DOHH2 (cell line): ENCODE data around the gene KCNJ4.

Source experiments
- H3F3A ChIP-seq: fragments of 200-600 bp; sonication (generic), shearing (Covaris generic); 2 replicates; pipeline ENCODE4 v1.6.0; 2016; ENCODE audit warnings: antibody characterized with exemption, mild to moderate bottlenecking; ENCODE audit not compliant: control insufficient read depth, insufficient read depth
- H3K27ac ChIP-seq: fragments of 200-600 bp; sonication (generic); 2 replicates; pipeline ENCODE4 v1.5.1; 2014; ENCODE audit warnings: low read depth, mild to moderate bottlenecking, low read length, moderate library complexity
- H3K27me3 ChIP-seq: fragments of 200-600 bp; sonication (generic); 2 replicates; pipeline ENCODE4 v1.6.1; 2014; ENCODE audit warnings: mild to moderate bottlenecking, low read length, mixed read lengths; ENCODE audit not compliant: control insufficient read depth
- H3K36me3 ChIP-seq: fragments of 200-600 bp; sonication (generic); 2 replicates; pipeline ENCODE4 v1.6.1; 2014; ENCODE audit warnings: mild to moderate bottlenecking, low read length, moderate library complexity, mixed read lengths; ENCODE audit not compliant: control insufficient read depth
- H3K4me1 ChIP-seq: fragments of 200-600 bp; sonication (generic); 2 replicates; pipeline ENCODE4 v1.6.1; 2014; ENCODE audit warnings: mild to moderate bottlenecking, low read length, mixed read lengths; ENCODE audit not compliant: control insufficient read depth
- H3K4me2 ChIP-seq: fragments of 200-600 bp; sonication (generic); 2 replicates; pipeline ENCODE4 v1.6.0; 2014; ENCODE audit warnings: mild to moderate bottlenecking, low read length, moderate library complexity
- H3K4me3 ChIP-seq: fragments of 200-600 bp; sonication (generic); 2 replicates; pipeline ENCODE4 v1.5.1; 2014; ENCODE audit warnings: mild to moderate bottlenecking, low read length, mixed read lengths
- H3K79me2 ChIP-seq: fragments of 200-600 bp; sonication (generic); 2 replicates; pipeline ENCODE4 v1.6.1; 2014; ENCODE audit warnings: mild to moderate bottlenecking, low read length, mixed read lengths; ENCODE audit not compliant: control insufficient read depth
- H3K9me2 ChIP-seq: fragments of 200-600 bp; sonication (generic); replicated peaks from 2 replicates; pipeline ENCODE4 v1.6.1; 2014; ENCODE audit warnings: mild to moderate bottlenecking, low read length, mixed read lengths; ENCODE audit not compliant: control insufficient read depth
- H3K9me3 ChIP-seq: fragments of 200-600 bp; sonication (generic); 2 replicates; pipeline ENCODE4 v1.6.1; 2014; ENCODE audit warnings: antibody characterized with exemption, low read length, mixed read lengths; ENCODE audit not compliant: control insufficient read depth, insufficient read depth
- H4K20me1 ChIP-seq: fragments of 200-600 bp; sonication (generic); 2 replicates; pipeline ENCODE4 v1.6.0; 2014; ENCODE audit warnings: low read depth, mild to moderate bottlenecking, antibody characterized with exemption, low read length, moderate library complexity; ENCODE audit not compliant: control insufficient read depth, insufficient read depth
- EZH2phosphoT487 ChIP-seq: fragments of 200-600 bp; sonication (generic); IDR thresholded peaks from 2 replicates; pipeline ENCODE4 v1.6.1; 2017; ENCODE audit warnings: borderline replicate concordance, mild to moderate bottlenecking, antibody characterized with exemption, low read length, moderate library complexity, mixed read lengths
- TF ChIP-seq, protein P1 (sequence below): fragments of 200-600 bp; sonication (generic); IDR thresholded peaks from one replicate; pipeline ENCODE4 v1.5.1; 2014; ENCODE audit warnings: antibody characterized with exemption, mild to moderate bottlenecking, low read depth, low read length; ENCODE audit not compliant: poor library complexity, severe bottlenecking

The KCNJ4 gene

GRCh38 chr22:38462960-38463784 is 8.2 kb upstream of the KCNJ4 start:
- peak overlapping the region; percentile 35; the same call in 1 of the 2 replicates for H3K4me2 ChIP-seq
- H4K20me1 ChIP-seq: no peaks in the 10 kb centered on the region
- H3K9me3 ChIP-seq: no peaks in the 10 kb centered on the region
- H3K9me2 ChIP-seq: no peaks in the 10 kb centered on the region
- peaks cover 19% of the 10 kb centered on the region for H3K4me1 ChIP-seq
- no peaks in the 10 kb centered on the region for H3F3A ChIP-seq
- H3K4me3 ChIP-seq: peak overlapping the region; percentile 20; the same call in 1 of the 2 replicates
- TF ChIP-seq, protein P1, sequence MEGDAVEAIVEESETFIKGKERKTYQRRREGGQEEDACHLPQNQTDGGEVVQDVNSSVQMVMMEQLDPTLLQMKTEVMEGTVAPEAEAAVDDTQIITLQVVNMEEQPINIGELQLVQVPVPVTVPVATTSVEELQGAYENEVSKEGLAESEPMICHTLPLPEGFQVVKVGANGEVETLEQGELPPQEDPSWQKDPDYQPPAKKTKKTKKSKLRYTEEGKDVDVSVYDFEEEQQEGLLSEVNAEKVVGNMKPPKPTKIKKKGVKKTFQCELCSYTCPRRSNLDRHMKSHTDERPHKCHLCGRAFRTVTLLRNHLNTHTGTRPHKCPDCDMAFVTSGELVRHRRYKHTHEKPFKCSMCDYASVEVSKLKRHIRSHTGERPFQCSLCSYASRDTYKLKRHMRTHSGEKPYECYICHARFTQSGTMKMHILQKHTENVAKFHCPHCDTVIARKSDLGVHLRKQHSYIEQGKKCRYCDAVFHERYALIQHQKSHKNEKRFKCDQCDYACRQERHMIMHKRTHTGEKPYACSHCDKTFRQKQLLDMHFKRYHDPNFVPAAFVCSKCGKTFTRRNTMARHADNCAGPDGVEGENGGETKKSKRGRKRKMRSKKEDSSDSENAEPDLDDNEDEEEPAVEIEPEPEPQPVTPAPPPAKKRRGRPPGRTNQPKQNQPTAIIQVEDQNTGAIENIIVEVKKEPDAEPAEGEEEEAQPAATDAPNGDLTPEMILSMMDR: no peak
- no peak for TF ChIP-seq EZH2phosphoT487
- H3K79me2 ChIP-seq: no peaks in the 10 kb centered on the region
- H3K27me3 ChIP-seq: peaks cover 80% of the 10 kb centered on the region
- no peaks in the 10 kb centered on the region for H3K36me3 ChIP-seq
- no peak overlapping the region for H3K27ac ChIP-seq

- Histone ChIP-seq H3K4me2 (peak overlapping the region; percentile 38), H3K79me2 (no peaks in the 10 kb centered on the region), H3K4me3 (no peak overlapping the region; the same call in 1 of the 2 replicates), H3F3A (no peaks in the 10 kb centered on the region), H3K36me3 (no peaks in the 10 kb centered on the region), H3K4me1 (peaks cover 19% of the 10 kb centered on the region), H4K20me1 (no peaks in the 10 kb centered on the region), H3K27ac (no peak overlapping the region), H3K9me2 (no peaks in the 10 kb centered on the region), H3K27me3 (peaks cover 76% of the 10 kb centered on the region), H3K9me3 (no peaks in the 10 kb centered on the region)
- TF ChIP-seq, protein P1: no peak
- no peak for TF ChIP-seq EZH2phosphoT487
These were observed 6.5 kb upstream of the KCNJ4 start for GRCh38 chr22:38461414-38462081.

DNA sequence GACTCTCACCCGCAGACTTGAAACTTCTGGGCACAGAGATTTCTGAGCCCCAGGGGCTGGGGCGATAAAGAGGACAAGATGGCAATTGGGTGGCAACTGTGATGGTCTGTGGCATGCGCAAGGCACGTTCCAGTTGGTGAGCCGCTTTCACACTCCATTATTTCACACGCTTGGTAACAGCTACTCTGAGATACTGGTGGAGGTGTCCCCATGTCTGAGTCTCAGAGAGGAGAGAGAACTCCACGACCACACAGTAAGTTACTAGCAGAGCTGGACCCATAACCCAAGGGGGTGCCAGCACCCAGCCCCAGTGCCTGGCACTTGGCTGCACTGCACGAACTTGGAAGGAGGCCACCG is 6.0 kb upstream of the KCNJ4 start:
- peaks cover 23% of the 10 kb centered on the region for H3K4me1 ChIP-seq
- no peaks in the 10 kb centered on the region for H3K36me3 ChIP-seq
- no peaks in the 10 kb centered on the region for H3F3A ChIP-seq
- H3K27me3 ChIP-seq: peaks cover 77% of the 10 kb centered on the region
- no peaks in the 10 kb centered on the region for H3K79me2 ChIP-seq
- H3K9me2 ChIP-seq: no peaks in the 10 kb centered on the region
- no peaks in the 10 kb centered on the region for H3K9me3 ChIP-seq
- peak overlapping the region; percentile 38 for H3K4me2 ChIP-seq
- no peak for TF ChIP-seq EZH2phosphoT487
- TF ChIP-seq, protein P1: no peak
- H4K20me1 ChIP-seq: no peaks in the 10 kb centered on the region
- H3K4me3 ChIP-seq: no peak overlapping the region; the same call in 1 of the 2 replicates
- no peak overlapping the region for H3K27ac ChIP-seq
